Urothelium cell line (cell line): Measurements from ENCODE around the gene COL6A5.
"Not testable (repeated sequence)": the region's sequence is repeated elsewhere in the genome, so short reads cannot be mapped to it uniquely, and the experiment has no call there.

ENCODE experiments used
- DNase-seq: peaks from one replicate; pipeline ENCODE4 v3.0.0; 2011; ENCODE audit warnings: low spot score, mixed read lengths
- FAIRE-seq: peaks from 2 replicates; lab custom pipeline; 2011; peaks lifted over from hg19 to GRCh38; lab: Jason Lieb, UNC

The COL6A5 gene, protein sequence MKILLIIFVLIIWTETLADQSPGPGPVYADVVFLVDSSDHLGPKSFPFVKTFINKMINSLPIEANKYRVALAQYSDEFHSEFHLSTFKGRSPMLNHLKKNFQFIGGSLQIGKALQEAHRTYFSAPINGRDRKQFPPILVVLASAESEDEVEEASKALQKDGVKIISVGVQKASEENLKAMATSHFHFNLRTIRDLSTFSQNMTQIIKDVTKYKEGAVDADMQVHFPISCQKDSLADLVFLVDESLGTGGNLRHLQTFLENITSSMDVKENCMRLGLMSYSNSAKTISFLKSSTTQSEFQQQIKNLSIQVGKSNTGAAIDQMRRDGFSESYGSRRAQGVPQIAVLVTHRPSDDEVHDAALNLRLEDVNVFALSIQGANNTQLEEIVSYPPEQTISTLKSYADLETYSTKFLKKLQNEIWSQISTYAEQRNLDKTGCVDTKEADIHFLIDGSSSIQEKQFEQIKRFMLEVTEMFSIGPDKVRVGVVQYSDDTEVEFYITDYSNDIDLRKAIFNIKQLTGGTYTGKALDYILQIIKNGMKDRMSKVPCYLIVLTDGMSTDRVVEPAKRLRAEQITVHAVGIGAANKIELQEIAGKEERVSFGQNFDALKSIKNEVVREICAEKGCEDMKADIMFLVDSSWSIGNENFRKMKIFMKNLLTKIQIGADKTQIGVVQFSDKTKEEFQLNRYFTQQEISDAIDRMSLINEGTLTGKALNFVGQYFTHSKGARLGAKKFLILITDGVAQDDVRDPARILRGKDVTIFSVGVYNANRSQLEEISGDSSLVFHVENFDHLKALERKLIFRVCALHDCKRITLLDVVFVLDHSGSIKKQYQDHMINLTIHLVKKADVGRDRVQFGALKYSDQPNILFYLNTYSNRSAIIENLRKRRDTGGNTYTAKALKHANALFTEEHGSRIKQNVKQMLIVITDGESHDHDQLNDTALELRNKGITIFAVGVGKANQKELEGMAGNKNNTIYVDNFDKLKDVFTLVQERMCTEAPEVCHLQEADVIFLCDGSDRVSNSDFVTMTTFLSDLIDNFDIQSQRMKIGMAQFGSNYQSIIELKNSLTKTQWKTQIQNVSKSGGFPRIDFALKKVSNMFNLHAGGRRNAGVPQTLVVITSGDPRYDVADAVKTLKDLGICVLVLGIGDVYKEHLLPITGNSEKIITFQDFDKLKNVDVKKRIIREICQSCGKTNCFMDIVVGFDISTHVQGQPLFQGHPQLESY (N-terminal part only)

DNA sequence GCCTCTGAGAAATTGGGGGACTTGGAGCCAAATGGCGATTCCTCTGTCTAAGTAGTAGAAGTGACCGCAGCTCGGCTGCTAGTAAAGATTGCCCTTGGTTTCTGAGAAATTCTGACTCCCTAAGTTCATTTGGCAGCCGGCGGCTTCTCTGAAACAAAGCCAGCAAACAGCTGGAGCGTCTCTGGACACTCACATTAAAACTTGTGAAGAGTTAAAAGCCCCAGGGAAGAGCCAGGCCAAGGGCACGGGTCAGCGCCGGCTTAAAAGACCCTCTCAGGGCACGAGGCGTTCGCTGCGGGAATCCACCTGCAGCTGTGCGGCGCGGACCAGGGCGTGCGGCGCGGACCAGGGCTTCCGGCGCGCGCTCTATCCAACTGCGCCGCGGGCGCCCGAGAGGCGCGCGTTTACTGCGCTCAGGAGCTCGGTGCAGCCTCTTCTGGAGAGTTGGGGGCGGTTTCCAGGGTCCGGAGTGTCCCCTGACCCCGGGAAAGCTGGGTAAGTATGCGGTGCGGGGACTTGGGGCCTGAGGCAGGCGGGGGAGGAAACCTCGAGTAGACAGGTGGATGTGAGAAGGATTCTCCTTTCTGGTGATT, at the start of gene COL6A5:
TSS of gene COL6A5 (plus strand) at position 186 of the 593 bp plus-strand sequence. CDS start 27,967 bp downstream, outside the sequence.
- FAIRE-seq (no peak), DNase-seq (no peak)

DNA sequence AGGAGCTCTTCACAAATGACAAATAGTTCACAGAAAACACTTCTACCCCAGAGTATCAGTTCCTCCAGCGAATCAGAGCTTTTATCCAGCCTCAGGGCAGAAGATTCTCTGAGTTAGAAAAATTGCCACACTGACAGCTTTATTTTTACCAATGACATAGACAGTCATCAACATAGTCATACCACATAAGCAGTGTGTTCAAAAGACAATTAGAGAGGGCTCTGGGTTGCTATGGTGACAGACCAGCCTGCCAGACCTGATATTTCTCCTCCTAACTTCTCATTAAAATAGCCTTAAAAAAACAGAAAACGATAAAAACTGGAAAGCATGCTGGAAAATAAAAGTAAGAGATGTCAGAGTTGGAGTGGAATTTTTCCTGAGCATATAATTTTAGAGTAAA, 45.9 kb upstream of the COL6A5 start:
- no peak for FAIRE-seq
- no peak for DNase-seq

DNA sequence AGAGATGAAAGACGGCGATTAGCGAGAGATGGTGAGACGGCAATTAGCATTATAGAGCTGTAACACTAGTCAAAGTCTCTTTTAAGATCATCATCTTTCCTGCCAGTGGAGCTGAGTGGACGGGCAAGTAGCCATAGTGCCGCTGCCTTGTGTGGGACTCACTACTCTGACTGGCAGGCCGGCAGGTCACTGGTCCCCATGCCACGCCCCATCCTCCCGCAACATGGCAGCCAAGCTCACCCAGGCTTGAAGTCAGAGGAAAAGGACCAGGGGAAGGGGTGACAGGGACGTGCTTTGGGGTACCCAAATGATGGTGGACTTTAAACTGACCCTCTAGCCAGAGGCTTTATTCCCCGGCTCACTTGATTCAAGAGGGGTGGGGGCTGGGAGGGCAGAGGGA, 44.6 kb upstream of the COL6A5 start:
- no peak for FAIRE-seq

DNA sequence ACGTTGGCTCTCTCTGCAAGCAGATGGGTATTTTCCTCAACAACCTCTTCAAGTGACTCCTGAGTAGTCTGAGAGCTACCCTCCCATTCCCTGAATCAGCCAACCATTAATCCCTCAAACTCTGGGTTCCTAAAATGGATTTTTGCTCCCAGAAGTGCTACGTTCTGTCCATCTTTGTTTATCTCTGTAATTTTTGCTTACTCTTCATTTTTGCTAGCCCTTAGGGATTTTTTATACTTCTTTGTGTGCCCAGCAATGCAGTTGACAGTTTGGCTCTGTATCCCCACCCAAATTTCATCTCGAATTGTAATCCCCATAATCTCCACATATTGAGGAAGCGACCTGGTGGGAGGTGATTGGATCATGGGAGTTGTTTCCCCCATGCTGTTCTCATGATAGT, 35.4 kb upstream of the COL6A5 start:
- DNase-seq (no peak), FAIRE-seq (no peak)

More for the DNA sequence above, 44.6 kb upstream of the COL6A5 start:
- no peak for DNase-seq

DNA sequence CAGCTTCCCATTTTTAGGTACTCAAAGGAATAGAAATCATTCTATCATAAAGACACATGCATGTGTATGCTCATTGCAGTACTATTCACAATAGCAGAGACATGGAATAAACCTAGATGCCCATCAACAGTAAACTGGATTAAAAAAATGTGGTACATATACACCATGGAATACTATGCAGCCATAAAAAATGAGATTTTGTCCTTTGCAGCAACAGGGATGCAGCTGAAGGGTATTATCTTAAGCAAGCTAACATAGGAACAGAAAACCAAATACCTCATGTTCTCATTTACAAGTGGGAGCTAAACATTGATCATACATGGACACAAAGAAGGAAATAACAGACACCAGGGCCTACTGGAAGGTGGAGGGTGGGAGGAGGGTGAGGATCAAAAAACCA, 33.1 kb upstream of the COL6A5 start:
- no peak for FAIRE-seq
- DNase-seq = no peak

DNA sequence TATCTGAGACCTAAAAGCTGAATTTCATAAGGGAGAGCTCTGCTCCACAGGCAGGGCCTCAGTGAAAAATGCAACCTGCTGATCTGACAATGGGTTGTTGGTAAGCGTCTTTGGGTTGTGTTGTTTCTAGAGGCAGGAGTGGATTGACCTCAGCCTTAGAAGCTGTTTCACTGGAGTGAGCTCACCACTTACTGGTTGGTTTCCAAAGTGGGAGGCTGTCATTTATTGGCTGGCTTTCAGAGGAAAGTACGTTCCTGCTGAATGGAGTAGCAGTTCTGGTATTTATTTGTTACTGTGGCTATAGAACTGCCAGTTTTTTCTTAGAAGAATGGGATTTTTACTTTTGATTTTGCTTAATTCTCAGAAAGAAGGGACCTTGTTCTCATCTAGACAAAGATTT, 29.3 kb upstream of the COL6A5 start:
- DNase-seq (no peak), FAIRE-seq (no peak)

DNA sequence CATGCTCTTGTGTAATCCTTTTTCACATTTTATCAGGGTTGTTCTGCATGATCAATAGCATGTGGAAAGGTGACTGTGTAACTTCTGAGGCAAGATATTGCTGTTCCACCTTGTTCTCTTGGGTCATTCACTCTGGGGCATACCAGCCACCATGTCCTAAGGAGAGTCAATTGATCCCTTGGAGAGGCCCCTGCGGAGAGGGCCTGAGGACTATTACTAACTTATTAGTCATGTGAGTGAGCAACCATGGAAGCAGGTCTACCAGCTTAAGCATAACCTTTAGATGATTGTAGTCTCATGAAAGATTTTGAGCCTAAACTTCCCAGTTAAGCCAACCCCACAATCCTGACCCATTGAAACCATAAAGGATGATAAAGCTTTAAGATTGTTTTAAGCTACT, 22.0 kb upstream of the COL6A5 start:
- FAIRE-seq (no peak), DNase-seq (no peak)

DNA sequence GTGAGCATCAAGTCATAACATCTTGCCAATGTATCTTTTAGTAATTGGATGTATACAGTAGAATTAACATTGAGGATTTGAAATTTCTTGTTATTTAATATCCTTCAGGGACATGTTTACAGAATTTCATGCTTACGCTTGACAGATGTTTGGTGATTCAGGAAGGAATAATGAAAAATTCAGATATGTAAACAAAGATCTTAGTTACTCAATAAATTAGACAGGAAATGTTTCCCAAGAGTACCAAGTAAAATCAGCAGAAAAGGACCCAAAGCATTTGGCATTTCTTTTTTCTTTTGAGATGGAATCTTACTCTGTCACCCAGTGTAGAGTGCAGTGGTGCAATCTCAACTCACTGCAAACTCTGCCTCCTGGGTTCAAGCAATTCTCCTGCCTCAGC, 4.7 kb upstream of the COL6A5 start:
- DNase-seq = no peak
- no peak for FAIRE-seq

DNA sequence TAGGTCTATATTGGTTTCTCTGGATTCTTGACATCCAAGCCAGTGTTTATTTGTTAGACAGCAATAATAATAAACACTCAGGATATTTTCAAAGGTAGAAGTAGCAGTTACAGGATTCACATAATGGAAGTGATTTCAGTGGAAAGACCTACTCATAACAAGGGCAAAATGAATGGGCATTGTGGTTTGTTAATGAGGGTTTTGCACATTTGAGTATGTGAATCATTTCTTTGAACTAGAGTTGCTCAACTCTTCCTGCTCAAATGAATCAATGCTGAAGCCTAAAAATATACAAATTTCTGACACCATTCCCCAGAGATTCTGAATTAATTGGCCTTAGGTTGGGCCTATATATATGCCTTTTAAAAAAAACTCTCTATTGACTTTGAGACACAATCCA, 4.1 kb upstream of the COL6A5 start:
- DNase-seq (no peak), FAIRE-seq (no peak)

DNA sequence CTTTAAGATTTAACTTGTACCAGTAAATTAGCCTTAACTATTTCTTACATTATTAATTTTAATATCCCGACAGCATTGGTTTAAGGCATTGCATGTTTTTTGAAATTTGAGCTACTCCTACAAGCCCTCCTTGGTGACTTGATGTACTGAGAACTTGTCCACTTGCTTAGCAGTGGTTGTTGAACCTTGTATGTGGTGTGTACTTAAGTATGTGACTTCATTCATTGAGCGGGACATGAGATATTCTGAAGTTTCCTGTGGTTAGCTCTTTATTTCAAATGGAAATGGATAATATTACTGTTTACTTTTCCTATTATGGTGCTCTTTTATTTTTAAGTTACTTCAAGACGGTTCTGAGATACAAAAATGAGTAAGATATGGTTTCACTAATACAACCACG, 3.6 kb upstream of the COL6A5 start:
- FAIRE-seq = no peak
- no peak for DNase-seq

DNA sequence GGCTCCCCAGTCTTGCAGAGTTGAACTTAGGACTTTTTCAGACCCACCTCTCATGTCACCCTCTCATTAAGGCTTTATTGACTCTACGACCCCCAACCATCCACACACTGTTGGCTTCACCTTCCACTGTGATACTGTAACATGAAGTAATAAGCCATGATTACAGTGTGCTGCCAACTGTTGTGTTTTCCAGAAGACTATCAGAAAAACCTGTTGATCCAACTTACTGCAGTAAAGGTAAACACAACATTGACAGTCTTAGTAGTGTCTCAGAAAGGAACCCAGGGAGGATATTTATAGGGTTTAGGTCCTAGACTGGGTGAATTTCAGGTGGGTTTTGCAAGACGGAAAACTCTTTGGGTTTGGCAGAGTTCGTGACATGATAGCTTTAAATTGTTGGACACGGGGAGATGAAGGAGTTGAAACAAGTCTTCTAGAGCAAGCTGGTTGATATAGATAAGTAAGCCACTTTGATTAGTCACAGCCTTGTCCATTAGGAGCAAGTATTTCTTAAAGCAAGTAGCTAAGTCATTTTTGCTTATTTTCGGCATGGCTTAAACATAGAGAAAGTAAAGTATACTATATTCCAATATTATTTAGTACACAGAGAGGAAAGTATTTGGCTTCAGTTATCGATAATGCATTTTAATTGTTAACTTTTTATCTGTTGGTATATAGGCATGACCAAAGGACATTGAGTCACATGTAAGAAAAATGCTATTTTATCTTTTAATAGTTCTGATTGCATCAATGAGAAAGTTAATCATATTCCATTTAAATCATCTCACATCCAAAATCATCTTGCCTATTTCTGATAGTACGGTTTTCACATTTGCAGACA, 2.4 kb upstream of the COL6A5 start:
- no peak for DNase-seq
- FAIRE-seq = no peak

DNA sequence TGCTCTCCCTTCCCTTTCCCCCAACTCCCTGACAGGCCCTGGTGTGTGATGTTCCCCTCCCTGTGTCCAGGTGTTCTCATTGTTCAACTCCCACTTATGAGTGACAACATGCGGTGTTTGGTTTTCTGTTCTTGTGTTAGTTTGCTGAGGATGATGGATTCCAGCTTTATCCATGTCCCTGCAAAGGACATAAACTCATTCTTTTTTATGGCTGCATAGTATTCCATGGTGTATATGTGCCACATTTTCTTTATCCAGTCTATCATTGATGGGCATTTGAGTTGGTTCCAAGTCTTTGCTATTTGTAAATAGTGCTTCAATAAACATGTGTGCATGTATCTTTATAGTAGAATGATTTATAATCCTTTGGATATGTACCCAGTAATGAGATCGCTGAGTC, 2.8 kb downstream of the COL6A5 start:
- not testable (repeated sequence) for DNase-seq, FAIRE-seq

DNA sequence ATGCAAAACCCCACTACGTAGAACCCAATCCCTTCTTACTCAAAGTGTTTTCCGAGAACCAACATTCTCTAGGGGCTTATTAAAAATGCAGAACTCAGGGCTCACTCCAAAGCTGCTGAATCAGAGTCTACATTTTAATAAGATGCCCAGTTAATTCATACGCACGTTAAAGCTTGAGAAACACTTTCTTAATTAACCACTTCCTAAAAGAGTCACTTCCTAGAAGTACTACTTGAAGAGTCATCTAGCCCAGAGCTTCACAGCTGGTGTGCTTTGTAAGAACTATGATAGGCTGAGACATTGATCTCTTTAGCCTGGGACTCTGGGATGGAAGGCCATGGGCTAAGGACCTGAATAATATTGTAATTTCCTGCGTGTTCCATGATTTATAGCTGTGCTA, 9.0 kb downstream of the COL6A5 start:
- FAIRE-seq (no peak), DNase-seq (no peak)

DNA sequence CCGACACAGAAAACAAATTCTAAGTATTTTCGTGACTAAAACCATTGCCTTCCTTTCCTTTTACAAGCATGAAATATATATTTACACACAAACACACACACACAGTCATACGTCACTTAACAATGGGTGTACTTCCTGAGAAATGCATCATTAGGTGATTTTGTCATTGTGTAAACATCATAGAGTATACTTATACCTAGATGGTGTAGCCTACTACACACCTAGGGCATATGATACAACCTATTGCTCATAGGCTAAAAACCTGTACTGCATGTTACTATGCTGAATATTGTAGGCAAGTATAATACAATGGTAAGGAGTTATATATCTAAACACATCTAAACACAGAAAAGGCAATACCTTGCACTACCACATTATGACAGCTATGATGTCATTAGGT, 28.6 kb downstream of the COL6A5 start:
- FAIRE-seq (no peak), DNase-seq (no peak)

DNA sequence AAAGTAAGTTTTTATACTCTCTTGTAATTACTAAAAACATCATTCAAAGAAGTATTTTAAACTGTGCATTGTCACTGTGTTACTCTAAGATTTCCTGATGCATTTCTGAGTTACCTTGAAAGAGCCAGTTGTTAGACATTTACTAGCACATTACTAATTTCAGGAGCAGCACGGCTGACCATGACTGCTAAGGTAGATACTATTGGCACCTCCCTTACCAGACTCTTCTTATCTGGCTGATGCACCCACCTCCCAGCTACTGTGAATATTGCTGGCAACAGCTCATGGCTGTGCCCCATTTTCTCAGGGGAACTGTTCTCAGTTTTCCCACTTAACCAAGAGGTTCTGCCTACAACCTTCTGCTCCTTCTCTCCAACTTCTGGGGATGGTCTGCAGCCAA, 29.4 kb downstream of the COL6A5 start:
- no peak for FAIRE-seq
- no peak for DNase-seq

DNA sequence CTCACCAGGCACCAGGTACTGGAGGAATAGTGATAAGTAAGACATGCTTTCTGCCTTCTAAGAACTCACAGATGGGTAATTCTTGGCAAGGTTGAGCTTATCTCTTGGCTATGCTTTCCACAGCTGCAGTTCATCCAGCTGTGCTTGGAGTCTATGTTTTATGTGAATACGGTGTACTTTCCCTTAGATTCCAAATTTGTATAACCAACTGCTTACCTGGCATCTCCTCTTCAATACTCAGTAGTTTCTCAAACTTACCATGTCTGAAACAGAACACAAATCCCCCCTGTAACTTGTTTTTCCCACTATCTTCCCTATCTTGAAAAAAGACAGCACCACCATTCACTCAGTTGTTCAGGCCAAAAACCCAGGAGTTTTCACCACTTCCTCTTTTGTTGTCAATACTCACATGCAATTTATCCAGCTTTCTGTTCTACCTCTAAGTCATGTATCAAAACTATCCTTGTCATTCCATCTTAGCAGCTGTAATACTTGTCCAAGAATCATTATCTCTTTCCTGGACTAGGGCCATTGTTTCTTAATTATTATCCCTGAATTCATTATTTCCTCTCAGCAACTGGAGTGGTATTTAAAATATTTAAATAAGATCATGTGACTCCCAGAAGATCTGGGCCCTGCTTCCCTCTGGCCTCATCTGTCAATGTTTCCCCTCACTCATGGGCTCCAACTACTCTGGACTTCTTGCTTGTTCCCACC, 32.6 kb downstream of the COL6A5 start:
- FAIRE-seq (no peak), DNase-seq (no peak)

DNA sequence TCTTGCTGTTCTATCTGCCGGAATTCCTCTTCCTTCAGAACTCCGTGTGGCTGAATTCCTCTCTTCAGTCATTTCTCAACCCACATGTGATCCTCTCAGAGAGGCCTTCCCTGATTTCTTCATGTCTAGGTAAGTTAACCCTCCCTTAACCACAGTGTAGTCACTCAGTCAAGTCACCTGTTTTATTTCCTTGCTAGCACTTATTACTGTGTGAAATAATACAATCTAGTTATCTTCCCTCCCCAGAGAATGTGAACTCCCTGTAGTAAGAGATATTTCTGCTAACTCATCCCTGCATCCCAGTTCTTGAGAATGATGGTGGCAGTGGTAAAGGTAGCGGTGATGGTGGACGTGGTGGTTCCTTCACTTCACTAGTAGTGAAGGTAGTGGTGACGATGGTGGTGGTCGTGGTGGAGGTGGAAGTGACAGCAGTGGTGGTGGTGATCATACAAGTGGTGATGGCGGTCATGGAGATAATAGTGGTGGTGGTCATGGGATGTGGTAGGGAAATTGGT, 33.3 kb downstream of the COL6A5 start:
- DNase-seq (no peak), FAIRE-seq (peak; percentile 40)

DNA sequence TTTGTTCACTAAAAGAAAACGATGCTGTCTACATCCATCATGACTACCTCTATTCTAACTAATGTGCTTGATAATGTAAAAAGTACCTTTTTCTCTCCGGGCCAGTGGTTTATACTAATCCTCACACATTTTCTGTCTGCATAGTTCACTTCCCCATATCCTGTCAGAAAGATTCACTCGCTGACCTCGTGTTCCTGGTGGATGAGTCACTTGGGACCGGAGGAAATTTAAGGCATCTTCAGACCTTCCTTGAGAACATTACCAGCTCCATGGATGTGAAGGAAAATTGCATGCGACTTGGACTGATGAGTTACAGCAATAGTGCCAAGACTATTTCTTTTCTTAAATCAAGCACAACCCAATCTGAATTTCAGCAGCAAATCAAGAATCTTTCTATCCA, 33.8 kb downstream of the COL6A5 start:
- no peak for FAIRE-seq

DNA sequence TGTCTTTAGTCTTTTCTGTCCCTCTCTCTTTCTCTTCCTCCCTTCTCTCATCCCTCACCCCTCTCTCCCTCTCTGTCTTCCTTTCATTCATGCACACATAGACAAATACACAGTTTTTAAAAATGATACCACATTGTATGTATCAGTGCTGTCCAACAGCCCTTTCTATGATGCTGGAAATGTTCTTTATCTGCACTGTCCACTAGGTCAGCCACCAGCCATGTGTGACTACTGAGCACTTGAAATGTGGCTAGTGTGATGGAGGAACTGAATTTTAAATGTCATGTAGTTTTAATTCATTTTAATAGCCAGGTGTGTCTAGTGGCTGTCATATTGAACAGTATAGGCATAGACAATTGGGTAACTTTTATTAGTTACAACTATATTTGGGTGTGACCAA, 34.9 kb downstream of the COL6A5 start:
- no peak for DNase-seq
- no peak for FAIRE-seq

More for the DNA sequence above, 33.8 kb downstream of the COL6A5 start:
- peak; percentile 40 for DNase-seq
